Measurements from ENCODE around the gene C6orf15.

DNA sequence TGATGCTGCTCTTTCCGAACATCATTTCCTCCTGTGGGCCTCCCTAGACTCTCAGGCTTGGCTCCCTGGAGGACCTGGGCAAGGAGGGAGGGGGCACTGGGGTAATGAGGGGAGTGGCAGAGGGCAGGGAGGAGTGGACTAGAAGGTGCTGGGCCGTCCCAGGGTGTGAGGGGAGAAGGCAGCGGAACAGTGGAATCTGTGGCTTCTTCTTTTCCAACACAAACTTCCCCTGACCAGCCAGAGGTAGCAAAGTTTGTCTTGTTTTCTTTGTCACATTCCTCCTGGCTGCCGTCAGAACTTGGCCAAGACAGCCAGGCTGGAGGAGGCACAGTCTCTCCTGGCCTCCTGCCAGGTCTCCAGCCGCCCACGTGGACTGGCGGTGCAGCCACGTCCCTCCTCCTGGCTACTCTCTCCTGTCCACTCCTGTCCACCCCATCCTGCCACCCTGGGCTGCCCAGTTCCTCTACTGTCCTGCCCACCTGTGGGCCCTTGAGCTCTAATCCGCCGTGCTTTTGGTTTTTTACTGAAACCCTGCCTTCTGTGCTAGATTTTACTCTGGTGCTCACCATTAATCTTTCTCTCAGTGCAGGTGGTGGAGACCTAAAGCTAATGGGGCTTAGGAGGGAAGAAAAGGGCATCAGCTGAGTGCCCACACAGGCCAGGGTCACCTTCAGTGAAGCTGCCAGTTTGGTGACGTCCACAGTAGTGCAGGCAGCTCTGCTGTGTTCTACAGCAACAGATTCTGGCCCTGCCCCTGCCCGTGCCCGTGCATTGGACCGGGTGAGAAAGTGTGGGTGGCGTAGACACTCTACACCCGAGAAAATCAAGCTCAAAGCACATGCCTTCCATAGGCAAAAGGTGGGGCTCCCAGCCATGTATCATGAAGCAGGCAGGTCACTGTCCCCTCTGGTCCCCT lies 10.7 kb upstream of the C6orf15 start:
- no peak for TF ChIP-seq SPI1 (IDR thresholded peaks at IDR 0.05; ENCODE audit: borderline replicate concordance, low read depth)
- TF ChIP-seq, protein P1, sequence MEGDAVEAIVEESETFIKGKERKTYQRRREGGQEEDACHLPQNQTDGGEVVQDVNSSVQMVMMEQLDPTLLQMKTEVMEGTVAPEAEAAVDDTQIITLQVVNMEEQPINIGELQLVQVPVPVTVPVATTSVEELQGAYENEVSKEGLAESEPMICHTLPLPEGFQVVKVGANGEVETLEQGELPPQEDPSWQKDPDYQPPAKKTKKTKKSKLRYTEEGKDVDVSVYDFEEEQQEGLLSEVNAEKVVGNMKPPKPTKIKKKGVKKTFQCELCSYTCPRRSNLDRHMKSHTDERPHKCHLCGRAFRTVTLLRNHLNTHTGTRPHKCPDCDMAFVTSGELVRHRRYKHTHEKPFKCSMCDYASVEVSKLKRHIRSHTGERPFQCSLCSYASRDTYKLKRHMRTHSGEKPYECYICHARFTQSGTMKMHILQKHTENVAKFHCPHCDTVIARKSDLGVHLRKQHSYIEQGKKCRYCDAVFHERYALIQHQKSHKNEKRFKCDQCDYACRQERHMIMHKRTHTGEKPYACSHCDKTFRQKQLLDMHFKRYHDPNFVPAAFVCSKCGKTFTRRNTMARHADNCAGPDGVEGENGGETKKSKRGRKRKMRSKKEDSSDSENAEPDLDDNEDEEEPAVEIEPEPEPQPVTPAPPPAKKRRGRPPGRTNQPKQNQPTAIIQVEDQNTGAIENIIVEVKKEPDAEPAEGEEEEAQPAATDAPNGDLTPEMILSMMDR (IDR thresholded peaks at IDR 0.05; ENCODE audit: insufficient read depth, low read length) = no peak

Measured in HL-60 (cell line).